ENCODE data around the gene CPT1B. TPM values are rescaled to one million over a fixed set of nuclear protein-coding genes. Genes with fewer than 3 reads are reported as not detected.
"Not testable (repeated sequence)": the region's sequence is repeated elsewhere in the genome, so short reads cannot be mapped to it uniquely, and the experiment has no call there.

Gene CPT1B
- total RNA-seq, 1 donor from 2014 or later, result 94.5 TPM

DNA sequence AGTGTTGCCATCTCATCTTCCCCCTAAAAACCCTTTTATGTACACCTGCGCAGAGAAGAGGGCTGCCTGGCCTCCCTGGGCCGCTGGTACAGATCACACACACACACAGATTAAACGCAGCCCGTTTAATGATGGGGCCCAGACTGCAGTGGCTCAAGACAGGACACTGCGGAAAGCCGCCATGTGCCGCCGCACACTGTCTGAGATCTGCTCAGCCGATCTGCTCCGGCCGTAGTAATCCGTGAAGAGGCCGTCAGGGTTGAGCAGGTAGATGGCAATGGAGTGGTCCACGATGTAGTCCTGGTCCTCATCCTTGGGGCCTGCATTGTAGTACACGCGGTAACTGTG is 54.8 kb downstream of the CPT1B start:
- H3K4me3 Mint-ChIP-seq, result peak overlapping the region; percentile 60
- peaks cover 8% of the 10 kb centered on the region for H3K36me3 Mint-ChIP-seq

GRCh38 chr22:50522806-50523438 is 55.3 kb downstream of the CPT1B start:
- peak overlapping the region; percentile 60 for H3K4me3 Mint-ChIP-seq
- no peak overlapping the region for H3K27ac Mint-ChIP-seq
- H3K36me3 Mint-ChIP-seq, result peaks cover 8% of the 10 kb centered on the region
- no peak for DNase-seq (ENCODE audit: extremely low spot score, unreplicated experiment)
- TF ChIP-seq, protein P1, sequence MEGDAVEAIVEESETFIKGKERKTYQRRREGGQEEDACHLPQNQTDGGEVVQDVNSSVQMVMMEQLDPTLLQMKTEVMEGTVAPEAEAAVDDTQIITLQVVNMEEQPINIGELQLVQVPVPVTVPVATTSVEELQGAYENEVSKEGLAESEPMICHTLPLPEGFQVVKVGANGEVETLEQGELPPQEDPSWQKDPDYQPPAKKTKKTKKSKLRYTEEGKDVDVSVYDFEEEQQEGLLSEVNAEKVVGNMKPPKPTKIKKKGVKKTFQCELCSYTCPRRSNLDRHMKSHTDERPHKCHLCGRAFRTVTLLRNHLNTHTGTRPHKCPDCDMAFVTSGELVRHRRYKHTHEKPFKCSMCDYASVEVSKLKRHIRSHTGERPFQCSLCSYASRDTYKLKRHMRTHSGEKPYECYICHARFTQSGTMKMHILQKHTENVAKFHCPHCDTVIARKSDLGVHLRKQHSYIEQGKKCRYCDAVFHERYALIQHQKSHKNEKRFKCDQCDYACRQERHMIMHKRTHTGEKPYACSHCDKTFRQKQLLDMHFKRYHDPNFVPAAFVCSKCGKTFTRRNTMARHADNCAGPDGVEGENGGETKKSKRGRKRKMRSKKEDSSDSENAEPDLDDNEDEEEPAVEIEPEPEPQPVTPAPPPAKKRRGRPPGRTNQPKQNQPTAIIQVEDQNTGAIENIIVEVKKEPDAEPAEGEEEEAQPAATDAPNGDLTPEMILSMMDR (conservative IDR thresholded peaks at IDR 0.05), result no peak
- H3K9me3 Mint-ChIP-seq, result no peaks in the 10 kb centered on the region
- peaks cover 6% of the 10 kb centered on the region for H3K4me1 Mint-ChIP-seq (ENCODE audit: unreplicated experiment)
- peaks cover 8% of the 10 kb centered on the region for H3K27me3 Mint-ChIP-seq

More for the DNA sequence above, 54.8 kb downstream of the CPT1B start:
- Mint-ChIP-seq H3K27me3 (peaks cover 13% of the 10 kb centered on the region), H3K27ac (no peak overlapping the region), H3K4me1 (ENCODE audit: unreplicated experiment) (peaks cover 6% of the 10 kb centered on the region), H3K9me3 (no peaks in the 10 kb centered on the region)
- DNase-seq (ENCODE audit: extremely low spot score, unreplicated experiment), result no peak
- TF ChIP-seq, protein P1 (conservative IDR thresholded peaks at IDR 0.05), result no peak

- DNase-seq (ENCODE audit: extremely low spot score, unreplicated experiment), result no peak
- TF ChIP-seq, protein P1 (conservative IDR thresholded peaks at IDR 0.05), result no peak
- Mint-ChIP-seq H3K4me3 (no peak overlapping the region), H3K9me3 (no peaks in the 10 kb centered on the region), H3K36me3 (peaks cover 8% of the 10 kb centered on the region), H3K27ac (no peak overlapping the region), H3K27me3 (peaks cover 2% of the 10 kb centered on the region), H3K4me1 (ENCODE audit: unreplicated experiment) (peaks cover 6% of the 10 kb centered on the region)
Observed at GRCh38 chr22:50522208-50522805, 55.9 kb downstream of the CPT1B start.

DNA sequence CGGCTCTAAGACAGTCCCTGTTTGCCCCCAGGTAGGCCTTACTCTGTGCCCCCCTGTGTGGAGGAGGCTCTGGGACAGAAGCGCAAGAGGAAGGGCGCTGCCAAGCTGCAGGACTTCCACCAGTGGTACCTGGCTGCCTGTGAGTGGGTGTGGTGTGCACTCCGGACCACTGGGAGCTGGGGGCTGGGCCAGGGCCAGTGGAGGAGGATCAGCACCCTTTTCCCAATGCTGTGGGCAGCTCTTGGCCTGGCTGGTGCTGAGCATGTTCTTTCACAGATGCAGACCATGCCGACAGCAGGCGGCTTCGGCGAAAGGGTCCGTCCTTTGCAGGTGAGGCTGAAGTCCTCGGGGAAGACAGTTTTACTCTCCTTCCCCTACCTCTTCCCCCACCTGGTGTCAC is 56.5 kb downstream of the CPT1B start:
- peaks cover 8% of the 10 kb centered on the region for H3K36me3 Mint-ChIP-seq

GRCh38 chr22:50520826-50521453 is 57.3 kb downstream of the CPT1B start:
- TF ChIP-seq, protein P1 (conservative IDR thresholded peaks at IDR 0.05), result no peak
- H3K27me3 Mint-ChIP-seq, result peaks cover 2% of the 10 kb centered on the region
- H3K9me3 Mint-ChIP-seq, result no peaks in the 10 kb centered on the region
- H3K27ac Mint-ChIP-seq, result no peak overlapping the region
- no peak for DNase-seq (ENCODE audit: extremely low spot score, unreplicated experiment)
- peaks cover 8% of the 10 kb centered on the region for H3K36me3 Mint-ChIP-seq
- peaks cover 6% of the 10 kb centered on the region for H3K4me1 Mint-ChIP-seq (ENCODE audit: unreplicated experiment)
- H3K4me3 Mint-ChIP-seq, result no peak overlapping the region

More for the DNA sequence above, 56.5 kb downstream of the CPT1B start:
- Mint-ChIP-seq H3K27ac (no peak overlapping the region), H3K4me3 (no peak overlapping the region), H3K27me3 (peaks cover 2% of the 10 kb centered on the region), H3K4me1 (ENCODE audit: unreplicated experiment) (peaks cover 6% of the 10 kb centered on the region), H3K9me3 (no peaks in the 10 kb centered on the region)
- DNase-seq (ENCODE audit: extremely low spot score, unreplicated experiment), result no peak
- TF ChIP-seq, protein P1 (conservative IDR thresholded peaks at IDR 0.05), result no peak

- not testable (repeated sequence) for DNase-seq (ENCODE audit: extremely low spot score, unreplicated experiment); H3K27me3 Mint-ChIP-seq; H3K9me3 Mint-ChIP-seq; H3K4me3 Mint-ChIP-seq; H3K36me3 Mint-ChIP-seq; H3K27ac Mint-ChIP-seq; H3K4me1 Mint-ChIP-seq (ENCODE audit: unreplicated experiment)
Observed at GRCh38 chr22:50520184-50520583, 58.0 kb downstream of the CPT1B start.
